ENCODE data around the gene NAT16.

- TF ChIP-seq CTCF (IDR thresholded peaks at IDR 0.05; ENCODE audit: low read depth, low read length) = no peak
- no peak for TF ChIP-seq EZH2phosphoT487 (IDR thresholded peaks at IDR 0.05; ENCODE audit: low read depth)
Measured at GRCh38 chr7:101201695-101202602, 21.9 kb upstream of the NAT16 start.

Data from OCI-LY3 (cell line).